HepG2 (cell line): ENCODE measurements around the gene VASN. TPM values are rescaled to one million over a fixed set of nuclear protein-coding genes. Genes with fewer than 3 reads are reported as not detected.

Experiments used
- AKNA ChIP-seq: sonication (generic); formaldehyde crosslinking; IDR thresholded peaks from 2 replicates; pipeline ENCODE4 v1.4.0; 2020; ENCODE audit warnings: missing genetic modification reagents, borderline replicate concordance
- ATRX ChIP-seq: sonication (generic); formaldehyde crosslinking; IDR thresholded peaks from 2 replicates; pipeline ENCODE4 v1.4.0; 2020; ENCODE audit warnings: missing genetic modification reagents, borderline replicate concordance
- BCL6 ChIP-seq: IDR thresholded peaks from 2 replicates; pipeline ENCODE4 v1.6.1; 2016; ENCODE audit warnings: missing genetic modification reagents, missing compliant biosample characterization
- FIP1L1 ChIP-seq: fragments of 200-400 bp; formaldehyde crosslinking; IDR thresholded peaks from 2 replicates; pipeline ENCODE4 v1.6.1; 2018; ENCODE audit warnings: low read depth, mild to moderate bottlenecking, low read length, moderate library complexity, borderline replicate concordance; ENCODE audit not compliant: insufficient read depth
- GABPB1 ChIP-seq: IDR thresholded peaks from 2 replicates; pipeline ENCODE4 v1.6.1; 2016; ENCODE audit warnings: mild to moderate bottlenecking, missing genetic modification reagents, moderate library complexity, missing compliant biosample characterization
- HNRNPL ChIP-seq: fragments of 200-400 bp; formaldehyde crosslinking; IDR thresholded peaks from 2 replicates; pipeline ENCODE4 v1.6.1; 2017; ENCODE audit warnings: mild to moderate bottlenecking, low read depth, low read length
- KDM5B ChIP-seq: sonication (generic); formaldehyde crosslinking; IDR thresholded peaks from 2 replicates; pipeline ENCODE4 v1.4.0; 2020; ENCODE audit warnings: missing genetic modification reagents, mild to moderate bottlenecking, borderline replicate concordance
- NFKB2 ChIP-seq: sonication (generic); formaldehyde crosslinking; IDR thresholded peaks from 2 replicates; pipeline ENCODE4 v1.4.0; 2020; ENCODE audit warnings: missing genetic modification reagents, borderline replicate concordance
- PHF5A ChIP-seq: IDR thresholded peaks from one replicate; pipeline ENCODE4 v1.6.1; 2018; ENCODE audit warnings: low read depth, missing genetic modification reagents; ENCODE audit not compliant: unreplicated experiment
- PRDM15 ChIP-seq: sonication (generic); formaldehyde crosslinking; IDR thresholded peaks from 2 replicates; pipeline ENCODE4 v1.4.0; 2020; ENCODE audit warnings: missing genetic modification reagents
- STAG1 ChIP-seq: sonication (generic); formaldehyde crosslinking; IDR thresholded peaks from 2 replicates; pipeline ENCODE4 v1.4.0; 2020; ENCODE audit warnings: missing genetic modification reagents
- TEAD3 ChIP-seq: optimal IDR thresholded peaks from 2 replicates; pipeline ENCODE3; 2016; ENCODE audit warnings: borderline replicate concordance
- ZFP1 ChIP-seq: IDR thresholded peaks from 2 replicates; pipeline ENCODE4 v1.6.1; 2016
- ZNF296 ChIP-seq: sonication (generic); formaldehyde crosslinking; conservative IDR thresholded peaks from 2 replicates; pipeline ENCODE4 v1.5.0; 2020; ENCODE audit warnings: mild to moderate bottlenecking, missing genetic modification reagents
- ZNF367 ChIP-seq: sonication (generic); formaldehyde crosslinking; IDR thresholded peaks from 2 replicates; pipeline ENCODE4 v1.4.0; 2020; ENCODE audit warnings: missing genetic modification reagents, borderline replicate concordance
- ZNF570 ChIP-seq: sonication (generic); formaldehyde crosslinking; IDR thresholded peaks from 2 replicates; pipeline ENCODE4 v1.4.0; 2020; ENCODE audit warnings: mild to moderate bottlenecking, missing genetic modification reagents, borderline replicate concordance
- ZNF670 ChIP-seq: sonication (generic); formaldehyde crosslinking; IDR thresholded peaks from 2 replicates; pipeline ENCODE4 v1.8.0; 2022; ENCODE audit warnings: mild to moderate bottlenecking, missing genetic modification reagents, borderline replicate concordance
- polyA plus RNA-seq, 8 experiments: library from polyadenylated mRNA; depleted of rRNA in 3 of 8; stranded (reverse) in 7 of 8; unstranded in 1 of 8; fragments of >200 nt; fragmentation: Illumina TruSeq in 4 of 8; extraction: Trizol in 4 of 8; gene quantifications; 2 replicates each; pipeline versions ENCODE4 v1.2.1 to v1.2.3, GENCODE V29; 2011 to 2016; ENCODE audit warnings: low read depth in 4 of 8, missing spikeins in 1 of 8, mixed read lengths in 1 of 8; ENCODE audit not compliant: insufficient read depth in 1 of 8
- total RNA-seq, 5 experiments: library from RNA; depleted of rRNA; stranded (reverse); fragments of >200 nt; fragmentation: Illumina TruSeq; extraction: Trizol; gene quantifications; 2 replicates each; pipeline ENCODE4 v1.2.3, GENCODE V29; 2016; ENCODE audit warnings: low read depth in 1 of 5

VASN gene
- total and polyA plus RNA-seq, 2 of the 13 experiments (the other 11 are each of a cell fraction or from before 2014, with no cell fraction given) = 8.4 to 18.2 TPM

GRCh38 chr16:4345836-4346781 is 25.5 kb upstream of the VASN start (continued):
- no peak for TF ChIP-seq AKNA (CRISPR knock-in tag)
- TF ChIP-seq ZFP1 (CRISPR knock-in tag) = peak; percentile 55; the same call in 1 of the 2 replicates
- TF ChIP-seq TEAD3 (CRISPR knock-in tag) = peak; percentile 72
- no peak for TF ChIP-seq ZNF296 (CRISPR knock-in tag)
- peak; percentile 79 for TF ChIP-seq BCL6 (CRISPR knock-in tag)
- no peak for TF ChIP-seq ZNF570 (CRISPR knock-in tag)
- peak; percentile 89 for TF ChIP-seq ZNF670 (CRISPR knock-in tag)
- TF ChIP-seq STAG1 (CRISPR knock-in tag) = no peak
- TF ChIP-seq KDM5B (CRISPR knock-in tag) = peak; percentile 35; the same call in 1 of the 2 replicates
- TF ChIP-seq PRDM15 = no peak
- TF ChIP-seq FIP1L1 = no peak
- TF ChIP-seq NFKB2 (CRISPR knock-in tag) = peak; percentile 77; the same call in 1 of the 2 replicates
- TF ChIP-seq PHF5A (CRISPR knock-in tag) = peak; percentile 69
- no peak for TF ChIP-seq ZNF367 (CRISPR knock-in tag)
- peak; percentile 44 for TF ChIP-seq GABPB1 (CRISPR knock-in tag)
- no peak for TF ChIP-seq ATRX (CRISPR knock-in tag)
- no peak for TF ChIP-seq HNRNPL
